ENCODE data around the gene KRTAP12-2.

Gene KRTAP12-2, protein sequence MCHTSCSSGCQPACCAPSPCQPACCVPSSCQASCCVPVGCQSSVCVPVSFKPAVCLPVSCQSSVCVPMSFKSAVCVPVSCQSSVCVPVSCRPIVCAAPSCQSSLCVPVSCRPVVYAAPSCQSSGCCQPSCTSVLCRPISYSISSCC

DNA sequence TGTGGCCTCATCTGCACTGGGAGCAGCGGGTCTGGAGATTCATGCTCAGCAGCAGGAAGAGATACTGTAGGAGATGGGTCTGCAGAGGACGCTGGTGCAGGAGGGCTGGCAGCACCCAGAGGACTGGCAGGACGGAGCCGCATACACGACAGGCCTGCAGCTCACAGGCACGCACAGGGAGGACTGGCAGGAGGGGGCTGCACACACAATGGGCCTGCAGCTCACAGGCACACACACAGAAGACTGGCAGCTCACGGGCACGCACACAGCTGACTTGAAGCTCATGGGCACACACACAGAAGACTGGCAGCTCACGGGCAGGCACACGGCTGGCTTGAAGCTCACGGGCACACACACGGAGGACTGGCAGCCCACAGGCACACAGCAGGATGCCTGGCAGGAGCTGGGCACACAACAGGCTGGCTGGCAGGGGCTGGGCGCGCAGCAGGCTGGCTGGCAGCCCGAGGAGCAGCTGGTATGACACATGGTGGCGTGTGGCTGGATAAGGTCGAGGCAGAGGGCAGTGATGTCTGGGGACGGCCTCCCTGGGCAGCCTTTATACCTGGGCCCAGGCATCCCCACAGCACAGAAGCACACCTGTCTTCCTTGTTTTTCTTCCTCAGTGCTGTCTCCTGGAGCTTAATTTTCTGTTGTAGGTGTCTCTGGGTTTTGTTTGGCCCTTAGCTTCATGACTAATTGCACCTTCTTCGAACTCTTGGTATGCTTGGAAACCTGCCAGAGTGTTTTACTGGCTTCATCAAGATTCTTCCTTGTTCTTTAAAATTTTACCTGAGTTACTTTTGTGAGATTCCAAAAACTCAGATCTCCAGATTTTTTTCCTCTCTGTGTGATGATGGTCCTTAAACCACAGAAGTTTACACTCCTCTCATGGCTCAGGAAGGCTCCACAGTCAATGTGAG is at the start of gene KRTAP12-2:
Gene KRTAP12-2, minus strand, starts transcription at position 527 of the 920 bp plus-strand sequence. Its CDS starts 41 bp downstream, at position 486.
- DNase-seq = no peak

DNA sequence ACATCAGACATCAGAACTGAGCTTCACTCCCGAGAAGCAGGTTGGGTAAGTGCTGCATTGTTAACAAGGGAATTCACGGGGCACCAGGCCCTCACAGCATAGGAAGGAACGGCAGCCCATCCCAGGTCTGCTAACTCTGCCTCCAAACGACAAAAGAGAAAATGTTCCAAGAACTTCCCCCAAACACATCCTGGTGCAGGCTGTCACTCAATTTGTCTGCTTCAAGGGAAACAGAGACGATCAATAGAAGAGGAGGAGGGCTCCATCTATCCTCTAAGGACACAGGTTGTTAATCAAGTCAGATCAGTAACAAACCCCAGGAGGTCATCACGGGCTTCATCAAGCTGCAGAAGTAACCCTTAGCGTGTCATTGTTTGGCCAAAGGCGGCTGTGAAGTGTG is 48.2 kb upstream of the KRTAP12-2 start:
- no peak for DNase-seq

DNA sequence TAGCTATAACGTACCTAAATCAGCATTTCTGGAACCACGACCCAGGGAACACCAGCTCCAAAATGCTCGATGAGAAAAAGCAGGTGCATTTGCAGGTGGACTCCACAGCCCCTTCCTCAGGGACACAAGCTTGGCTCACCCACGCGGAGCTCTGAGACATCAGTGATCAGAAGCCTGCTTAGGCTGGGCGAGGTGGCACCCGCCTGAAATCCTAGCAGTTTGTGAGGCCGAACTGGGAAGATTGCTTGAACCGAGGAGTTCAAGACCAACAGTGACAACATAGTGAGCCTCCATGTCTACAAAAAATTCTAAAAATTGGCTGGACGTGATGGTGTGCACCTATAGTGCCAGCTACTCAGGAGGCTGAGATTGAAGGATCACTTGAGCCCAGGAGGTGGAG is 47.1 kb upstream of the KRTAP12-2 start:
- no peak for DNase-seq

DNA sequence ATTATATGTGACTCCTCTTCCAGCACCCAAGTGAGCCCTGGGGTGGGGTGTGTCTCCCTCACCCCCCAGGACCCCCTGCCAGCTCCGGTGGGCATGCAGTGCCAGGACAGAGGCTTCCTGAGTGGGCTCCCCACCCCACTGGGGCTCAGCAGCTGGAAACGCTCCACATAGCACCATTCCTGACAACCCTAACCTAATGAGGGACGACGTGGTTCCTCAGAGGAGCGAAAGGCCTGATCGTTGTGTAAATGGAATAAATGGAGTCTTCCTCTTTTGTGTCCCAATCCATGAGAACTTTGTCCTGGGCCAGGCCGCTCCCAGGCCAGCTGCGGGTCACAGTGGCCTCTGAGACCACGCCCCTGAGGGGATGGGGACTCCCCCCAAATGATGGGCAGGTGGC is 46.4 kb upstream of the KRTAP12-2 start:
- DNase-seq = no peak

DNA sequence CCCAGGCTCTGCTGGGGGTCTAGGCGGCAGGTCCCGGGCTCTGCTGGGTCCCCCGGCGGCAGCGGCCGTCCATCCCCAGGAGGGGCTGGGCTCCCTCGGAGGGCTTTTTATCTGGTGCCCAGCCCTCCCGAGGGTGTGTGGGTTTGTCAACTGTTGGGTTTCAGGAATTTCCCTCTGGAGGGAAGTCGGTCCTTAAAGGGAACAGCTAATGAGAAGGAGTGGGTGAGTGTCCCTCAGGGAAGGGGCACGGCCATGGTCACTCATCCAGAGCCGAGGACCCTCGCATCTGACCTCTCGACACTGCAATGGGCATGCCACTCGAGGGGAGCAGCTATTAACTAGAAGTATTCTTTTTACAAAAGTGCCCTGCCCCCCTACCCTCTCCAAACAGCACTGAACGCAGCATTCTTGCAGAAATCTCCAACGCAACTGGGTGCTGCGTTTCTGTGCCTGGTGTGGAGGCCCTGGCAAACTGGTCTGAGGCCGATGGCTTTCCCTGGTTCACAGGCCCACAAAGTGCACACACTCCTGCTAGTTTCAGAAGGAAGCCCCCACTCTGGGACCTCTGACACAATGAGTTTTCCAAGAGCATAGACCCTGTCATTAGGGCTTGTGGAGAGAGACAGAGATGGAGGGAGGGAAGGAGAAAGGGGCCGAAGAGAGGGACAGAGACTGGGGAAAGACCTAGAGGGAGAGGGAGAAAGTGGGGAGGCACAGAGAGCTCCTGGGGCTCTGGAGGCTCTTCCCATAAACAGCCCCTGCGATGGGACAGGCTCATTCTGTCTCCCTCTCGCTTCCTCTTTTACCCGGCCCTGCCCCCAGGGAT is 45.7 kb upstream of the KRTAP12-2 start:
- no peak for DNase-seq

DNA sequence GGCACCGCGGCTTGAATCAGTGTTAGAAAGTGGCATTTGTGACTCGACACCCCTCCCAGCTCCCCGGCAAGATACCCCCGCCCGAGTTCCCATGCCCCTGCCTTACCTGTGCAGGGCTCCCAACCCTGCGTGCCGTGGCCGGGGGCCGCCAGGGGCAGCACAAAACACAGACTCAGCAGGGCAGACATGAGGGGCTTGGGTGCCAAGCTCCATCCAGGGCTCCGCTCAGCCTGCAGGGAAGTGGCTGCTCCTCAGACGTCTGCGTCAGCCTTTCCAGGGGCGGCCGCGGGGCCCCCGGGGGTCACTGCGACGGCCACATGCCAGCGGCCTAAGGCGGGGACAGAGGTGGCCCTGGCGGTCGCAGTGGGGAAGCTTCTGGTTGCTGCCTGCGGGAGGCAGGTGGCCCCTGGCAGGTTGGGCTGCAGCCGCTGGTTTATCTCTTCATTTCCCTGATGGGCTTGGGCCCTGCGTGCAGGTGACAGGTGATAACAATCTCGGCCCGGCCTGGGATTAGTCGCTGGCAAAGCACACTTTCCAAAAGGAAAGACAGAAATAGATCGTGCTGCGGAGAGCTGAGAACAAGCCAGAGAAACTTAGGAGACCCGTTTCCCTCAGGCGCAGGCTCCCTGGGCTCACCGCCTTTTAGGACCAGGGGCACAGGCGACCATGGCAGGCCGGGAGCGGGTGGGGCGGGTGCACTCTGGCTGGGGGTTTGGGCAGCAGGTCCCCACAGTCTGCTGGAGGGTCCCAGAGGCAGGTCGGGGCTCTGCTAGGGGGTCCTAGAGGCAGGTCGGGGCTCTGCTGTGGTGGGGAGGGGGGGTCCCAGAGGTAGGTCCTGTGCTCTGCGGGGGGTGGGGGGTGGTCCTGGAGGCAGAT is 44.8 kb upstream of the KRTAP12-2 start, which contains the start of gene TSPEAR:
Gene TSPEAR, minus strand, starts transcription at position 246 of the 876 bp plus-strand sequence. Its CDS starts 58 bp downstream, at position 188.
- DNase-seq = no peak

DNA sequence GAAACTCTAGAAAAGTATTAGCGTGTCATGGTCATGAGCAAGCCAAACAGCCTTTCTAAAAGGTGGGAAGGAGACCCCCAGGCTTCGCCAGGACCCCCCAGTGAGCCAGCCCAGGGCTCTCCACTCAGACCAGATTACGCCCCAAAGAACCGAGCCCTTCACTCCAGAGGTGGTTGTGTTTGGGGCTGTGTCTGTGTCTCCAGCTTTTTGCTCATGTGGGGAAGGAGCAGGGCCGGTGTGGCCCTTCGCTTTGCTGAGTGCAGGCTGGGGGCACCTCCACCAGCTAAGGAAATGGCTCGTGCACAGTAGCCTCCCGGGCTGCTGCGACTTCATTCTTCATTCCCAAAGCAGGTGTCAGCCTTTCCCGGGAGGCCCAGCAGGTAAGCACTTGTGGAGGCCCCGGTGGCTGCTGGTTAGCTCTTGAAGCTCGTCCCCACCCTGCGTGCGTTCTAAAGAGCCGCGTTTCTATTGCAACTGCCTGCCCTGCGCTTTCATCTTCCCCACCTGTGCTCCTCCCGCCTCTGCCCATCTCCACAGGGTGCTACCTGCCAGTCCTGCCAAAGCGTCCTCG is 44.1 kb upstream of the KRTAP12-2 start:
- DNase-seq = no peak

DNA sequence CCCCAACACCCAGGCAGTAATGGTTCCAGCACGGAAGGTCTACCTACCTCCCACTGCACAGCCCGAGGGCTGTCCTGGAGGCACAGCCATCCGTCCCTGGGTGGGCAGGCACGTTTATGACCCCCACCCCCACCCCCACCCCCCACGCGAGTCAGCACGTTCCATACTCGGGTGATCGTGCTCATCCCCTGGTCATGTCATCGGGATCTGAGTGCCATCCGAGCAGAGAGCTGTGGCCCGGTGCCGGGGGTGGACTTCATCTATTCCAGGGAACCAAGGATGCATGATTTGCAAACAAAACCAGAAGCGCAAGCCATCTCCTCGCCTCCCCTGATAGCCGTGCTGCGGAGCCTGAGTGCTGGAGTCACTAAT is 43.6 kb upstream of the KRTAP12-2 start:
- DNase-seq = no peak

DNA sequence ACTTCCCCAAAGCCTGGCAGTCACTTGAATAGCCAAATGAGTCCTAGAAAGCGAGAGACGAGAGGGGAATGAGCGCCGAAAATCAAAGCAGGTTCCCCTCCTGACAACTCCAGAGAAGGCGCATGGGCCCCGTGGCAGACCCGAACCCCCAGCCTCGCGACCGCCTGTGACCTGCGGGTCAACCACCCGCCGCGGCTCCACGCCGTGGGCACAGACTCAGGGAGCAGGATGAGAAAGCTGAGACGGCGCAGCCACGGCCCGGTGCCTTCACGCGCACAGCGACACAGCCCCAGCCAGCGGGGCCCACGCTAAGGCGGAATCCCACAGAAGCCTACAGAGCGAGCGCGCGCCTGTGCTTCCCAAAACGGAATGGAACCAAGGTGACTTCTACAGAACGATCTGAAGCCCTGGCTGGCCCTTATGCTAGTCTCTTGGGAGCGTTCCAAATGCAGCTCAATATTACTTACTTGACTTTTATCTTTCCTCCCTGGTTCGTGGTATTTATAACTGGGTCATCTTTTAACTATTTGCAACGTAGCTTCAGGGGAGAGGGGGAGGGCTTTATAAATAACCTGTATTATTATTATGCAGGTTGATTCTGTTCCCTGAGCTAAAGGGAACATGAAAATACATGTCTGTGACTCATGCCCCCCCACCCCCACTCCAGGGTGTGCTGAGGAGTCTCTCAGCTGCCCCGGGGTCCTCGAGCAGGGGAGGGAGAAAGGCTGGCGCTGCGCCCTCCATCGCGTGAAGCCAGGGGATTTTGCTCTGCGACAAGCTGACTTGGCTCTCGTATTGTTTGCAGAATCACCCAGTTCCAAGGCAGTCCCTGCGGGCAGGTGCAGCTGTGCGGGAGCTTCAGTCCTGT is 42.9 kb upstream of the KRTAP12-2 start:
- DNase-seq = no peak

DNA sequence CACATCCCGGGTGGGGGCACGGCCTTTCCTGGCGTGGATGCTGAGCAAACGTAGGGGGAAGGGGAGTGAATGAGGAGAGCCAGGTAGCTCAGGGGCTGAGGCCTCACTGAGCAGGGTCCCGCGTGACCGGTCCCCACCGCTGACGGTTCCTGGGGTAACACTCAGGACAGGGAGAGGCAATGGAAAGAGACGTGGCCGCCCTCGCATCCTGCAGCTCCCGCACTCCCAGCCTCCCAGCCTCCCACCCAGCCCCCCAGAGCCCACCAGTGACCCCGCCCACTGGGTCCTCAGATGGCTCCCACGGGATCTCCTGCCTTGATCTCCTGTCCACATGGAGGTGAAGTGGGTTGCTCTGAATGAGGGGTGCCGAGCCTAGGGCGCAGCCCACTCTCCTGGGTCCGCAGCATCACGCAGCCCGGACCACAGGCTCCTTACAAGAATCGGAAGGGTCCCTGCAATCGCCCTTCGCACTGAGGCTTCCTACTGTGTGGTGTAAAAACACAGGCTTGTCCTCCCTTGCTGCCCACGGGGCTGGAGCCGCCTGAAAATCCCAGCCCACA is 42.2 kb upstream of the KRTAP12-2 start:
- no peak for DNase-seq

DNA sequence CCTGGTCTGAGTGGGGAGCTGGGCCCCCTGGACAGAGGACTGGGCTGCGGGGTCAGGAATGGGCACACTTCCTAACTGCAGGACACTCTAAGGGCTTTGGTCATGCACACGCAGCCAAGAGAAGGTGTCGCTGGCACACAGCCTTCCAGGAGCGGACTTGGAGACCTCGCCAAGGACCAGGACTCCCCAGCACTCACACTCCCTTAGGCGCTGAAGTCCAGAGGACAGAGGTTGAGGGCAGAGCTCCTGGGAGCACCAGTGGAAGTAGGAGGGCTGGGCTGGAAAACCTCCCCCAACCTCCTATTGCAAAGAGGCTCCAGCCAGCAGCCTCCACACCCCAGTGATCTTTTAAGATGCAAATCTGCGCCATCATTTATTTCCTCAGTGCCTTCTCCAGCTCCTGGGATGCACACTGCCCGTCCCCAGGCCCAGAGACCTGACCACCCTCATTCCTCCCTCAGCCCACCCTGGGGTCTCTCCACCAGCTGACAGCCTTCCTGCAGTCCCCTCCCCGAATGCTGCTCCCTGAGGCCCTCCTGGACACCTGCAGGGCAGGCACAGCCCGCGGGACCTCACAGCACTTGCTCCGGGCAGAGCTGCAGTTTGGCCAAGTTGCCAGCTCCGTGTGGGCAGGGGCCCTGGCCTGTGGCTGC is 41.6 kb upstream of the KRTAP12-2 start:
- DNase-seq = no peak

DNA sequence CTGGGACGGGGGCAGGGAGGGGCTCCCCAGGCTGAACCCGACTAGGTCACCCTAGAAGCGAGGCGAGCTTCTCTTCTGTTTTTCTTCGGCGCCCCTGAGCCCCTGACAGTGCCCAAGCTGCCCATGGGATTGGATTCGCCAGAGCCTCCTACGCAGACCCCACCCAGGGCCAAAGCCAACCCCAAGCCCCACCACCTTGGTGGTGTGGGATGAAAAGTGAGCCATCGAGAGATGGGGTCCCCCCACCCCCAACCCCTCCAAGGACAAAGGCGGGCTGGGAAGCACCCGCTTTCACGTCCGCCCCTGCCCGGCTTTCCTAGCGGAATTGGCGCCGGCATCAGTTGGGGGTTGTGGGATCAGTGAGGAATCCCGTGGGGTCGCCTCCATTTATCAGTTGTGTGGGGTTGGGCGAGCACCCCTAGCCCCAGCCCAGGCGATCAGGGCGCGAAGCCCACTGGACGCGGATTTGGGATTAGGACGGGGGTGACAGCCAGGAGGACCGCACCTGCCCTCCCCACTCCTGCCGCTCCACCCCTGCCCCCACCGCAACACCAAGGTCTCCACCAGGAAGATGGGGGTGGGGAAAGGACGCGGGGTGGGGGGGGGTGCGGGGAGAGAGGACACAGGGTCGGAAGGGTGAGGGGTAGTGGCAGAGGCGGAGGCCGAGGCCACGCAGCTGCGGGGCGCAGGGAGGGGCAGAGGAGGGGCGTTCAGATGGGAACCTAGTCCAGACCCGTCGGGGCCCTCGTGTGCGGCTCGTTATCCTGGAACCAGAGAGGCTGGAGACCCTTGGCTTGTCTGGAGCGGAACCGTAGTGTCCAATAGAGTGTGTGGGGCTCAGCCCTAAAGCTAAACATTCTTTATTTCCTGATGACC is 40.2 kb upstream of the KRTAP12-2 start:
- no peak for DNase-seq

DNA sequence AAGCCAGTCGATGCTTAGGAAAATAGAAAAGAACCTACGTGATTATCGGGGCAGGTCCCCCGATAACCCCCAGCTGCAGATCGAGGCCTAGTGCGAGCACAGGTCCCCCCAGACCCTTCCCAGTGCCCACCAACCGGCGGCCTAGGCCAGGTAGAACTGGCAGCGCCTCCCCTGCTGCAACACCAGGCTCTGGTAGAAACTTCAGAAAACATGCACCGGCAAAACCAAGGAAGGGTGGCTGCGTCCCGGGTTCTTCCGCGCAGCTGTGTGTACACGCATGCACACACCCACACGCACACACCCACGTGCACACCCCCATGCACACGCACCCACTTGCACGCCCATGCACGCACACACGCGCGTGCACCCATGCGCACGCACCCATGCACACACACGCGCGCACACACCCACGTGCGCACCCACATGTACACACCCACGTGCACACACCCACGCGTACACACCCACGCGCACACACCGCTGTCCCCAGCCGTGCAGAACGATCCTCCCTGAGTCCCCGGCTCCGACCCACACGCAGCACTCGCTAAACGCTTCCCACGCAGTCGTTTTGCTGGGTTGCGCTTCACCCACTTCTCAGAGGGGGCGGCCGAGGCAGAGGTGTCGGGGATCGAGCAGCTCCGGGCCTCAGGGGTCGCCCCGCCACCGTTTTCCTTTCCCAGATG is 39.4 kb upstream of the KRTAP12-2 start:
- DNase-seq = no peak

DNA sequence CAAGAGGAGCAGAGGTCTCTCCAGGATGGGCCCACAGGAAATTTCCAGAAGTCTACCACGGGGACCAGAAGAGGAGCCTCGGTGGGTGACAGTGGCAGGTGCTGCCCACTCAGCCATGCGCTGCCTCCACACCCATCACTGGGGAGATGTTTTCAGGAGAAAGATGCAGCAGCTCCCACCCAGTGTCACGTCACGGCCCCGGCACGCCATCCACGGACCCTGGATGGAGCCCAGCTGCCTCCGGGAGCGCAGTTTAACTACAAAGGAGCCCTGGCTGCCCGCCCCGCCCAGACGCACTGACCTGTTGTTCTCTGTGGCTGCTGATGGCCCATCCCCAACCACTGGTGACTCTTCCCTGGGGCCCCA is 37.9 kb upstream of the KRTAP12-2 start:
- no peak for DNase-seq

DNA sequence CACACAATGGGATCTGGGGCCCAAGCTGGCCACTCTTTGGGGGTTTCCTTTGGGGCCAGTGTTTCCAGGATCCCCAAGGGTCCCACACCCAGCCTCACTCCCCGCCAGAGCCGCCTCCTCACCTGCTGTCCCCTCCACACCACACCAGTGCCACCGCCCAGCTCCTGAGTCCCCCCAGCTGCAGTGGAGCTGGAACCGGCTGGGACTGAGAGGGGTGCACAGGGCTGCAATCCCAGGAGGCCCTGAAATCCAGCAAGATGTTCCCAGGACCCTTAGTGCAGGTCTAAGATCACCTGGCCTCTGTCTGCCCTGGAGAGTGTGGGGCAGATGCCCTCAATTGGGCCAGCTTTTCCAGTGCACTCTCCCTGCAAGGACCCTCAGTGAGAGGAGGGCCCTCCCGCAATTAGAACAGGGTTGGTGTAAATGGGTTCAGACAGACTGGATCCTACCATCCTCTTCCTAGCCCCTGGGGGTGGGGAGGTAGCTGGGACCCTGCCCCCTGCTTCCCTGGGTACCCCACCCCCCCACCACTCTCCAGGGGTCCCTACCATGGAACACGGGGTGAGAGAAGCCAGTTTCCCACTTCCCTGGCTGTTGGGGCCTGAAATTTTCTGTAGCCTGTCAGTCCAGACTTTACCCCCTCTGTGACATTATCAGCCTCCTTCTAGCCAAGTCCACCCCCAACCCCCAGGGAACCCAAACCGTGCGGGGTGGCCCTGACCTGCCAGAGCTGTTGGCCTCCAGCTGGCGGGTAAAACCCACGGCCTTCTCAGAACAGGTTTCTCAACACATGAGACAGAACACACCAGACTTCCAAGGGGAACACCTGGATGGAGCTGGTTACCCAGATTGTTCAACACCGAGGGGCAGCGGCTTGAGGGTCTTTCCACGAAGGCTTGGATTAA is 37.3 kb upstream of the KRTAP12-2 start:
- DNase-seq = no peak

DNA sequence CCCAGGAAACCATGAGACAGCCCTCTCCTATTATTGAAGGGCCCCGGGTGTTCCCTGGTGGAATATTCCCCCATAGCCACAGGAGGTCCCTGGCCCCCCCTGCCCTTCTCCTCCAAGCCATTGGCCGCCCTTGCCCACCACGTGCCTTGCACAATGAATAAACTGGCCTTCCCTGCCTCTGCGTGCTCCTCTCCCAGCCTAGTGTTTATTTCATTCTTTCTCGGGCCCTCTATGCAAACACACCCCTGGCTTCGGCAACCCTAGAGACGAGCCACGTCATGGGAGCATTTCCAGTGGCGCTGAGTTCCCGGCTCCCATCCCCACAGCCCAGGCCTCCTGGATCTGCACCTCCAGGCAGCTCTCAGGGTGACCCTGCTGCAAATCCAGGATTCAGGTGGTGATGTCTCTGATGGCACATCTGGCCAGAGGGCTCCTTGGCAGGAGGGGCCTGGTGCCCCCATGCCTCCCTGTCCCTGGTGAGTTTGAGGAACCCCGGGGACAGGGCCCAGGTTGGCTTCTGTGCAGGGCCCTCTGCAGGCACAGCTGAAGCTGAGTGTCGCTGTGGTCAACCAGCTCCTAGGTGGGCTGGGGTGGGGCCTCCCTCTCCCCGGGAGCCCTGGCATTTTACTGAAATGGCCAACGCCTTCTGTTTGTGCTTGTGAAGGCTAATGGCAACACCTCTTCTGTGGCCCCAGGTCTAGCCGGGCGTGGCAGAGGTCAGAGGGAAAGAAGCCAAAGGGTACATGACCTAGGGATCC is 36.4 kb upstream of the KRTAP12-2 start:
- no peak for DNase-seq

Data from CD4-positive, alpha-beta T cell treated with Interleukin-10 for 1 hour (primary cell).